IPS-11a (cell line): Measurements from ENCODE around the gene THAP4.

ENCODE experiments used
- H3K4me3 ChIP-seq: one replicate; pipeline ENCODE4 v1.5.1; 2013; ENCODE audit warnings: low read depth, low read length, control low read depth

The THAP4 gene

GRCh38 chr2:241639385-241639784 is 2.4 kb upstream of the THAP4 start:
- no peak overlapping the region for H3K4me3 ChIP-seq

- H3K4me3 ChIP-seq: no peak overlapping the region
These were observed 2.0 kb upstream of the THAP4 start for GRCh38 chr2:241638940-241639339.

- peak overlapping the region; percentile 93 for H3K4me3 ChIP-seq
These were observed 1.1 kb upstream of the THAP4 start for GRCh38 chr2:241637795-241638660.

- peak overlapping the region; percentile 78 for H3K4me3 ChIP-seq
These were observed 558 bp downstream of the THAP4 start for GRCh38 chr2:241636182-241637017.

GRCh38 chr2:241635756-241636155 is 1.2 kb downstream of the THAP4 start:
- H3K4me3 ChIP-seq: peak overlapping the region; percentile 78

GRCh38 chr2:241633561-241633960 is 3.4 kb downstream of the THAP4 start:
- no peak overlapping the region for H3K4me3 ChIP-seq

GRCh38 chr2:241632478-241633325 is 4.3 kb downstream of the THAP4 start:
- no peak overlapping the region for H3K4me3 ChIP-seq

GRCh38 chr2:241629762-241630435 is 7.1 kb downstream of the THAP4 start:
- no peak overlapping the region for H3K4me3 ChIP-seq

- no peak overlapping the region for H3K4me3 ChIP-seq
These were observed 9.3 kb downstream of the THAP4 start for GRCh38 chr2:241627675-241628074.

GRCh38 chr2:241620419-241620769 is 16.6 kb downstream of the THAP4 start:
- H3K4me3 ChIP-seq: no peak overlapping the region

- no peak overlapping the region for H3K4me3 ChIP-seq
These were observed 17.1 kb downstream of the THAP4 start for GRCh38 chr2:241619597-241620418.

GRCh38 chr2:241618829-241619228 is 18.1 kb downstream of the THAP4 start:
- H3K4me3 ChIP-seq: no peak overlapping the region

GRCh38 chr2:241618296-241618805 is 18.6 kb downstream of the THAP4 start:
- no peak overlapping the region for H3K4me3 ChIP-seq

- no peak overlapping the region for H3K4me3 ChIP-seq
These were observed 19.4 kb downstream of the THAP4 start for GRCh38 chr2:241617431-241618154.

- H3K4me3 ChIP-seq: no peak overlapping the region
These were observed 20.5 kb downstream of the THAP4 start for GRCh38 chr2:241616168-241617125.

GRCh38 chr2:241615522-241616052 is 21.4 kb downstream of the THAP4 start:
- no peak overlapping the region for H3K4me3 ChIP-seq

- H3K4me3 ChIP-seq: no peak overlapping the region
These were observed 21.9 kb downstream of the THAP4 start for GRCh38 chr2:241615041-241615440.
